GM20431 (cell line): ENCODE results near the gene FOXE1.

Source experiments
- in situ Hi-C: fragments of 300-500 bp; cut with MseI, MboI; formaldehyde crosslinking; loops from one replicate; pipeline ENCODE4 v1.15.0; 2020; ENCODE audit warnings: low sequenced_read_pairs; ENCODE audit not compliant: unreplicated experiment

The FOXE1 gene

GRCh38 chr9:97853056-97853843 is at the start of gene FOXE1:
TSS of gene FOXE1 (plus strand) at chr9:97853226. CDS start at chr9:97853915, 689 bp downstream.
- in situ Hi-C loops, result no loop called here

DNA sequence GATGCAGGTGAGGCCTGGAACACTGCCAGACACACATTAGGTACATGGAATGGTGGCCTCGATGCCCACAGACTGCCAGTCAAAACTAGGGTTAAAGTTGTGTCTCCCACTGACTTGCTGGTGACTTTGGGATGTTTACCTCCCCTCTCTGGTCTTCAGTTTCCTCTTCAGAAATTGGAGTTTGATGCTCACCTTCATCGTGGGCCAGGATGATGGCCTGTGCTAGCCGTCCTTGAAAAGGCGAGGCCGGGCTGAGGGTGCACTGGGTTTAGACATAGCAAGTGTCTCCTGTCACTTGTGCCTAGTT is 49.0 kb upstream of the FOXE1 start:
- in situ Hi-C loops, result no loop called here

GRCh38 chr9:97806721-97807120 is 46.3 kb upstream of the FOXE1 start:
- in situ Hi-C loops, result no loop called here

- in situ Hi-C loops, result no loop called here
These were observed 45.3 kb upstream of the FOXE1 start for GRCh38 chr9:97807681-97808080.

GRCh38 chr9:97808415-97808814 is 44.6 kb upstream of the FOXE1 start:
- in situ Hi-C loops, result no loop called here

- in situ Hi-C loops, result no loop called here
These were observed 44.1 kb upstream of the FOXE1 start for GRCh38 chr9:97808972-97809371.

DNA sequence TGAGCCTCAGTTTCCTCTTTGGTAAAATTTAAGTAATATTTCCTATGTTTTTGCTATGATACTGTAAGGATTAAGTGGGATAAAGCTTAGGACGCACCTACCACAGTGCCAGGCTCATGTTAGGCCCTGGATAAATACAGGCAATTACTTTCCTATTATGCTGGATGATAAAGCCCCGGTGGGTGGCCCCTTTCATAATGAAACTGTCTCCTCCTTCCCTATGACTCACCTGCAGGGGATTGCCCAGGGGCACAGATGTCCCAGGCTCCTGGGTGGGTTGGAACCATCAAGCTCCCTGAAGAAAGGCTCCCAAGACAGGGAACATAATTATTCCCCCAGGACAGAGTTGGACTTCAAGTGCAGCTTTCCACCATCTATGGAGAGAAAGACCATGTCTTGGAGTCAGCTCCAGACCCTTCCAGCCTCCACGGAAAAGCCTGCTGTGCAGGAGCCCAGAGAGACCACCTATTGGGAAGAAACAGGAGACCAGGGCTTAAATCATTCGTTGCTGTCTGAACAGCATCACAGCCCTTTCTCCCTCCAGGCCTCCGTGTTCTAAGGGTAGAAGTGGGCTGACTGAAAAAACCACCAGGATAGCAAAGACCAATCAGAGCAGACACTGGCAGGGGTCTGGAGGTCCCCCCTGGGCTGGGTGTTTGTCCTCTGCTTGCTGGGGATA is 43.2 kb upstream of the FOXE1 start:
- in situ Hi-C loops, result no loop called here

- in situ Hi-C loops, result no loop called here
These were observed 41.3 kb upstream of the FOXE1 start for GRCh38 chr9:97811533-97812246.

DNA sequence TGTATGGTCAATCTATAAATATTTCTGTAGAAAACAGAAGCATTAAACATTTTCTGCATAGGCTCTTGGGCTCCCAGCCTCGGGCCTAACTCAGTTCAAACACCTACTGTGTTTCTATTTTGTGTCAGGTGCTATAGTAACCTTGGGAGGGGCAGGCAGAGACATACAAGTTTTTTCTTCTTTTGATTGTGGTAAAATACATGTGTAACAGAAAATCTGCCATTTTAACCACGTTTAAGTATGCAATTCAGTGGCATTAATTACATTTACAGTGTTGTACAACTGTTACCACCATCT is 40.8 kb upstream of the FOXE1 start:
- in situ Hi-C loops, result no loop called here

- in situ Hi-C loops, result no loop called here
These were observed 40.0 kb upstream of the FOXE1 start for GRCh38 chr9:97813072-97813471.

GRCh38 chr9:97819735-97820134 is 33.3 kb upstream of the FOXE1 start:
- in situ Hi-C loops, result no loop called here

DNA sequence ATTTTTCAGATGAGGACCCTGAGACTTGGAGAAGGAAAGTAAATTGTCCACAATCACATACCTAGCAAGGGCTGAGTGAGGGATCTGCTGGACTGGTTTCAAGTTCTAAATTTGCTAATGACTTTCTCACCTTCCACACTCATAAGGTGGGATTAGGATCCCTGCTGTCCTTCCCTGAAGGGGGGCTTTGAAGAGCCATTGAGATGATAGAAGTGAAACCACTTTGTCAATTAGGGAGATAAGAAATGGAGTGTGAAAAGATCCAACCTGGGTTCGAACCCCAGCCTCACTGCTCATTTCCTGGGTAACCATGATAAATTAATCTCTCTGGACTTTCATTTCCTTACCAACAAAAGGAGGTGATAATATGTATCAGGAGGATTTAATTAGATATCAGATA is 32.7 kb upstream of the FOXE1 start:
- in situ Hi-C loops, result no loop called here

DNA sequence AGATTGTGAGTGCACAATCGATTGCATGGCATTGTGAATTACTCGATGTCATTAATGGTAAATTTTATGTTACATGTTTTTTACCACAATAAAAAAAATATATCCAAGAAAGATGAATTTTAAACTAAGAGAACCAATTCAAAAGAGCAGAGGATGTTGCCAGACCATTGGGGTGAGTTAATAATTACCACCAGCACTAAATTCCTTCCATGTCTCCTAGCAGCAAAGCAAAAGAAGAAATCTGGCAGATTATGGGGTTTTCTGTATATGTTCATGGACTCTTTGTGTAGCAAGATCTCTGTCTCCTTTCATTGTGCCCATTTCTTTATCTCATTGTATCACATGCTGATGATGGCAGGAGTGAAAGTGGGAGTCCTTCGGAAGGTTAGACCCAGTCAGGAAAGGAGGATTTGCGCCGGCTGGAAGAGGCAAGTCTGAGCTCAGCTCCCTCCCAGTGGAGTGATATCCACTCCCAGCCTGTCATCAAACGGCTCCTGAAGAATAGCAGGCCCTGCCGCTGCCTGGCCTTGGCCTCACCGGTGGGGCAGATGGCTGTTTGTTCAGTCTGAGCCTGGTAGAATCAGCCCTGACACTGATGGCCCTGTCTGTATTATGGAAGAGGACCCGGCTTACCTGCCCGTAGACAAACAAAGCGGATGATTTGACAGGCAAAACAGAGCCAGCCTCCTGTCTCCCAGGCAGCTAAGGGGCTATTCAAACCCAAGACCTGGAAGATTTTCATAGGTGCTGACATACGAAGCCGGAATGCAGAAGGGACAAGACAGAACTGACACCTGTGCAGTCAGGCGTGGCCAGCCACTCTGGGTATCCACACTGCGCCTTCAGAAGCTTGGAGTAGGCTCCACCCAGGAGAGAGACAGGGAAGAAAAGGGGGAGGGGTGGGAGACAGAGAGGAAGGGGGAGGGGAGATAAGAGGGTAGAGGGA is 21.9 kb upstream of the FOXE1 start:
- in situ Hi-C loops, result no loop called here

DNA sequence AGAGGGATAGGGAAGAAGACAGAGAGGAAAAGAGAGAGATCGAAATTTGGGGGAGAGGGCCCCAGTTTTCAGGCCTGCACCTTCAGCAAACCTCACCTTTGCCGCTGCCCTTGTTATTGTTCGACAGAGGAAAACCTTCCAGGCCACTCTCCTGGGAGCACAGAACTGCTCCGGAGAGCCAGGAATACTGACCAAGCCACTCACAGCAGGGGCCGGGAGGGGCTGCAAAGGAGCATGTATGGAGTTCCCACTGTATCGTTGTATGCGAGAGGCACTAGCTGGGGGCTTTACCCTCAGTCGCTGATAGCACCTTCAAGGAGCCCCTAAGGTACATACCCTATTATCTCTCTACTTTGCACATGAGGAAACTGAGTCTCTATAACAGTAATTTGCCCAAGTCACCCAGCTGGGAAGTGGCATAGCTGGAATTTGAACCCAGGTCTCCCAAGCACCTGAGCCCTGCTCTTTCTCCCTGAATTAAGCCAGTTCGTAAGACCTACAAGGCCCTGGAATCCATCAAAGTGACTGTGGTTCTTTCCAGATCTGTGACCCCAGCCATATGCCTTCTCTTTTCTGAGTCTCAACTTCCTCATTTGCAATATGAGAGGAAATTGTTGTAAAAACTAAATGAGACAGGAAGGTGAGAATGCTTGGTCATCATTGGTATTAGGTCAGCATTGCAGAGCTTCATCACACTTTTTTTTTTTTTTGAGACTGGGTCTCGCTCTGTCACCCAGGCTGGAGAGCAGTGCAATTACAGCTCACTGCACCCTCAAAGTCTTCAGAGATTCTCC is 21.0 kb upstream of the FOXE1 start:
- in situ Hi-C loops, result no loop called here

DNA sequence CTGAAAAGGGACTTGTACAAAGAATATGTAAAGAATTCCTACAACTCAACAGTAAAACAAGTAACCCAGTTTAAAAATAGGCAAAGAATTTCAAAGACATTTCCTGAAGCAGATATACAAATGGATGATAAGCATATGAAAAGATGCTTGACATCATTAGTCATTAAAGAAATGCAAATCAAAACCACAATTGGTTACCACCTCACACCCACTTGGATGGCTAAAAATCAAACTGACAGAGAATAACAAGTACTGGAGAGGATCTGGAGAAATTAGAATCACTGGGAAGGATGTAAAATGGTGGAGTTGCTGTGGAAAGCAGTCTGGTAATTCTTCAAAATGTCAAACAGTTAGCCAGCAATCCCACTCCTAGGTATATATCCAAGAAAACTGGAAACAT is 12.5 kb upstream of the FOXE1 start:
- in situ Hi-C loops, result no loop called here

DNA sequence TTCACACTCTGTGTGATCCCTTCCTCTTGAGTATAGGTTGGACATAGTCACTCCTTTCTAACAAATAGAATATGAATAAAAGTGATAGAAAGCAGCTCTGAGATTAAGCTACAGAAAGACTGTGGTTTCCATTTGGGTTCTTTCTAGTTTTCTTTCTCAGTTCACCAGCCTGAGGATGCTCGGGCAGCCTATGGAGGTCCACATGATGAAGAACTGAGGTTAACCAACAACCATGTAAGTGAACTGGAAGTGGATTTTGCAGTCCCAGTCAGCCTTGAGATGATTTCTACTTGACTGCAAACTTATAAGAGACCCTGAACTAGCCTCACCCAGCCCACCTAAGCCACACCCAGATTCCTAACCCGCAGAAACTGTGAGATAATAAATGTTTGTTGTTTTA is 10.1 kb upstream of the FOXE1 start:
- in situ Hi-C loops, result no loop called here

DNA sequence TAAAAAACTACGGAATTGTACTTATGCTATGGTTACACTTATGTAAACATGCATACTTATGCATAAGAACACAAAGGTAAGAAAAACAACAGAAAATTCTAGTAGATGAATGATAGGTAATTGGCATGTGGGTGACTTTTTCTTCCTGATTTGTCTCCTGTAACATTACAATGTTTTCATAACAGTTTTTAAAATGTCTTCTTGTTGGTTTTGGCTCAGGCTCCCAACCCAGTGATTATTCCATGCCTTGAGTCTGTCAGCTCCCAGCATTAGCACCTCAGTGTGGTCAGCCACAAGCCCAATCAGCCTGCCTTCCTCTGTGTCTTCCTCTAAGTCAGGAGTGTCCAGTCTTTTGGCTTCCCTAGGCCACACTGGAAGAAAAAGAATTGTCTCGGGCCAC is 7.9 kb upstream of the FOXE1 start:
- in situ Hi-C loops, result no loop called here

GRCh38 chr9:97845763-97846162 is 7.3 kb upstream of the FOXE1 start:
- in situ Hi-C loops, result no loop called here

GRCh38 chr9:97846347-97846746 is 6.7 kb upstream of the FOXE1 start:
- in situ Hi-C loops, result no loop called here
